ENCODE data around the gene CTNNA3. TPM values are rescaled to one million over a fixed set of nuclear protein-coding genes. Genes with fewer than 3 reads are reported as not detected.

The CTNNA3 gene
- total and polyA plus RNA-seq, 10 donors = 0.03 to 2.4 (median 0.76) TPM; not detected in 1

- no peaks in the 10 kb centered on the region for H3K27me3 ChIP-seq (replicated peaks in 1 of 7)
- H3K4me1 ChIP-seq = no peaks in the 10 kb centered on the region
Observed at GRCh38 chr10:66586073-66586472, 1109.9 kb downstream of the CTNNA3 start.

DNA sequence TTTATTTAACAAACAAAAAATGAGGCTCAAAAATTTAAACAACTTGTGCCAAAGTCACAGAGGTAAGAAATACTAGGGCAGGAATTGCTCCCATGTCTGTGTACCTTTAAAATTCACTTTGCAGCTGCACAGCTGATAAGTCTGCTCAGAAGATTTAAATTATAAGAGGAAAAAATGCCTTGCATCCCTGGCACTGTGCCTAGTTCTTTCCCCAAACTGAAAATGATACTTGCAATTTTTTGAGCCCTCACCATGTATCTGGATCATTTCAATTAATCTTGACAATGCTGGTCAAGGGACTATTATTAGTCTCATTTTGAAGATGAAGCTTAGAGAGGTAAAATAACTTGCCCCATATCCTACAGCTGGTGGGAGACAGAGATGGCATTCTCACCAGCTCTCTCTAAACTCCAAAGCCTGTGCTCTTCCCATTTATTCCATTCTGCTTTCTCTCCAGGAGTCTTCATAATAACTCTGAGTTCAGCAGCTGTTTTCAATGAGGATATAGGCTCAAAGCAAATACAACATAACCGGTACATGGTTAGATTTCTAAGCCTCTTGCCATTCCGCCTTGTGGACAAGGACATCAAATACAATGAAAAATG is 1120.6 kb downstream of the CTNNA3 start:
- intact Hi-C loops (cut with DNase I; ENCODE audit: low total_unique reads) = no loop called here
- H3K4me3 ChIP-seq = no peak overlapping the region
- H3K9me3 ChIP-seq = peaks cover 0 to 18% (median 2%) of the 10 kb centered on the region in 8 donors
- 83 to 94% (median 91%) methylated on average over 2 of the region's 2 CpGs for WGBS, 5 donors
- TF ChIP-seq, protein P1, sequence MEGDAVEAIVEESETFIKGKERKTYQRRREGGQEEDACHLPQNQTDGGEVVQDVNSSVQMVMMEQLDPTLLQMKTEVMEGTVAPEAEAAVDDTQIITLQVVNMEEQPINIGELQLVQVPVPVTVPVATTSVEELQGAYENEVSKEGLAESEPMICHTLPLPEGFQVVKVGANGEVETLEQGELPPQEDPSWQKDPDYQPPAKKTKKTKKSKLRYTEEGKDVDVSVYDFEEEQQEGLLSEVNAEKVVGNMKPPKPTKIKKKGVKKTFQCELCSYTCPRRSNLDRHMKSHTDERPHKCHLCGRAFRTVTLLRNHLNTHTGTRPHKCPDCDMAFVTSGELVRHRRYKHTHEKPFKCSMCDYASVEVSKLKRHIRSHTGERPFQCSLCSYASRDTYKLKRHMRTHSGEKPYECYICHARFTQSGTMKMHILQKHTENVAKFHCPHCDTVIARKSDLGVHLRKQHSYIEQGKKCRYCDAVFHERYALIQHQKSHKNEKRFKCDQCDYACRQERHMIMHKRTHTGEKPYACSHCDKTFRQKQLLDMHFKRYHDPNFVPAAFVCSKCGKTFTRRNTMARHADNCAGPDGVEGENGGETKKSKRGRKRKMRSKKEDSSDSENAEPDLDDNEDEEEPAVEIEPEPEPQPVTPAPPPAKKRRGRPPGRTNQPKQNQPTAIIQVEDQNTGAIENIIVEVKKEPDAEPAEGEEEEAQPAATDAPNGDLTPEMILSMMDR (IDR thresholded peaks at IDR 0.05 in 8 of 11, conservative IDR thresholded peaks at IDR 0.05 in 3 of 11) = no peak
- TF ChIP-seq POLR2A (IDR thresholded peaks at IDR 0.05) (no peak), POLR2AphosphoS5 (IDR thresholded peaks at IDR 0.05) (no peak)
- H3K27me3 ChIP-seq (replicated peaks in 1 of 7) = no peaks in the 10 kb centered on the region
- no peak overlapping the region for H3K27ac ChIP-seq
- DNase-seq = no peak
- no peaks in the 10 kb centered on the region for H3K4me1 ChIP-seq
- no peaks in the 10 kb centered on the region for H3K36me3 ChIP-seq

More at GRCh38 chr10:66586073-66586472, 1109.9 kb downstream of the CTNNA3 start:
- intact Hi-C loops (cut with DNase I; ENCODE audit: low total_unique reads) = no loop called here
- no peak for DNase-seq
- TF ChIP-seq, protein P1 (IDR thresholded peaks at IDR 0.05 in 8 of 11, conservative IDR thresholded peaks at IDR 0.05 in 3 of 11) = no peak
- TF ChIP-seq POLR2AphosphoS5 (IDR thresholded peaks at IDR 0.05) = no peak
- TF ChIP-seq POLR2A (IDR thresholded peaks at IDR 0.05) = no peak
- no peak overlapping the region for H3K4me3 ChIP-seq
- no peaks in the 10 kb centered on the region for H3K36me3 ChIP-seq
- peaks cover 0 to 4% (median 0%) of the 10 kb centered on the region in 8 donors for H3K9me3 ChIP-seq
- WGBS, 5 donors = 28 to 50% (median 43%) methylated on average over 5 of the region's 5 CpGs
- H3K27ac ChIP-seq = no peak overlapping the region

DNA sequence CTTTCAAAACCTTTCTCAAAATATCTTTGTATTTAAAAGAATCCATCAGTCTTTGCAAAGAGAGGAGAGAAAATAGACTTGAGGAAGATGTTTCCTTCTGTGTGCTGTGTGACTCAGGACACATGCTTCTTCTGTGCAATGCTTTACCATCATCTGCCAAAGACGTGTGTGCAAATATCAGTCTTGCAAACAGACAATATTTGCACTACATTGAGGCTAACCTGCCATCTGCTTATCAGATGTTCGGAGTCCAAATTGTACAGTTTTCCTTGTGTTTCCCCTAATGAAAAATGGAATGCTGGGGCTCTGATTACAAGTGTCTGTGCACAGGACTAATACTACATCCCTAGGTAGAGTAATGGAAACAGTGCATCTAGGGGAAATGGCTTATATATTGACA is 1123.3 kb downstream of the CTNNA3 start:
- peaks cover 0 to 3% (median 0%) of the 10 kb centered on the region in 8 donors for H3K9me3 ChIP-seq
- H3K4me1 ChIP-seq = no peaks in the 10 kb centered on the region
- H3K27me3 ChIP-seq (replicated peaks in 1 of 7) = no peaks in the 10 kb centered on the region
- no peak overlapping the region for H3K27ac ChIP-seq
- no peak overlapping the region for H3K4me3 ChIP-seq
- no peaks in the 10 kb centered on the region for H3K36me3 ChIP-seq
- WGBS, 5 donors = 67 to 88% (median 75%) methylated on average over 2 of the region's 2 CpGs
- TF ChIP-seq, protein P1 (IDR thresholded peaks at IDR 0.05 in 8 of 11, conservative IDR thresholded peaks at IDR 0.05 in 3 of 11) = no peak
- TF ChIP-seq POLR2AphosphoS5 (IDR thresholded peaks at IDR 0.05) (no peak), POLR2A (IDR thresholded peaks at IDR 0.05) (no peak)
- intact Hi-C loops (cut with DNase I; ENCODE audit: low total_unique reads) = no loop called here
- no peak for DNase-seq

DNA sequence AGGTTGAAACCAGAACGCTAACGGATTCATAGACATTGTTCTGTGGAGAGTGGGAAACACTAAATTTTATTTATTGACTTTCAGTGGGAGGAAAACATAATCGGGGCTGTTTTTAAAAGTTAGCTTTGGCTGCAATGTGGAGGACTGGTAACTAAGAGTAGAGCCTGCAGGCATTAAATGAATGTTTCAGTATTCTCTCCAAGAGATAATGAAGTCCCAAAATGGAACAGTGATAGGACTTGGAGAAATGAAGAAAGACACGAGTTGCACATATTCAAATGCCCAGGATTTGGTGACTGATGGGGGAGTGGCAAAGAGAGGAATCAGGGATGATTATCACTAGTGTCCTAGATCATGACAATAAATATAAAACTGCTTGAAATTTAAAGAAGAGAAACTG is 1130.0 kb downstream of the CTNNA3 start:
- Histone ChIP-seq H3K27me3 (replicated peaks in 1 of 7) (no peaks in the 10 kb centered on the region), H3K4me1 (no peaks in the 10 kb centered on the region), H3K9me3 (peaks cover 0 to 2% (median 0%) of the 10 kb centered on the region in 8 donors), H3K4me3 (no peak overlapping the region), H3K36me3 (no peaks in the 10 kb centered on the region), H3K27ac (no peak overlapping the region)
- 51 to 58% (median 56%) methylated on average over 4 of the region's 4 CpGs for WGBS, 5 donors
- intact Hi-C loops (cut with DNase I; ENCODE audit: low total_unique reads) = no loop called here
- no peak for DNase-seq
- TF ChIP-seq POLR2AphosphoS5 (IDR thresholded peaks at IDR 0.05) = no peak
- TF ChIP-seq, protein P1 (IDR thresholded peaks at IDR 0.05 in 8 of 11, conservative IDR thresholded peaks at IDR 0.05 in 3 of 11) = no peak
- no peak for TF ChIP-seq POLR2A (IDR thresholded peaks at IDR 0.05)

All from spleen (tissue), 11 donors.